Naive thymus-derived CD4-positive, alpha-beta T cell (primary cell): ENCODE measurements around the gene SIGLEC7. TPM values are rescaled to one million over a fixed set of nuclear protein-coding genes. Genes with fewer than 3 reads are reported as not detected.

Experiments
- ATAC-seq: fragments of 150-1000 bp; cut with Tn5 transposase; 2 replicates; pipeline ENCODE4 v1.10.0; 2021; ENCODE audit warnings: mild to moderate bottlenecking, moderate library complexity
- CTCF ChIA-PET: fragments of 350-600 bp; sonication (Branson Sonifier 250); formaldehyde crosslinking; loops from one replicate; lab custom pipeline; 2021; ENCODE audit warnings: antibody characterized with exemption; lab: Charles Lee
- POLR2A ChIA-PET: fragments of 350-600 bp; sonication (Branson Sonifier 250); formaldehyde crosslinking; loops from one replicate; lab custom pipeline; 2021; ENCODE audit warnings: antibody characterized with exemption, inconsistent platforms; lab: Charles Lee
- DNase-seq, 9 donors: peaks; one replicate each; pipeline versions ENCODE4 v3.0.0 to v3.0.0-alpha.2; 2020 to 2022; ENCODE audit warnings: mixed read lengths in 1 of 9
- H3K27ac ChIP-seq: one replicate; pipeline ENCODE4 v1.7.0; 2013; ENCODE audit warnings: mild to moderate bottlenecking, low read depth, low read length, moderate library complexity
- H3K27me3 ChIP-seq, 2 donors: one replicate each; pipeline ENCODE4 v1.7.0; 2013; ENCODE audit warnings: low read length in 2 of 2, mild to moderate bottlenecking in 2 of 2, moderate library complexity in 2 of 2; ENCODE audit not compliant: control insufficient read depth in 2 of 2, insufficient read depth in 2 of 2
- H3K36me3 ChIP-seq, 3 experiments: 1 replicate in 2 of 3; 2 replicates in 1 of 3; pipeline ENCODE4 v1.7.0; 2013; ENCODE audit warnings: low read length in 3 of 3, mild to moderate bottlenecking in 3 of 3, moderate library complexity in 1 of 3; ENCODE audit not compliant: insufficient read depth in 3 of 3, control insufficient read depth in 2 of 3
- H3K4me1 ChIP-seq, 2 donors: one replicate each; pipeline ENCODE4 v1.7.0; 2013; ENCODE audit warnings: low read length in 2 of 2, mild to moderate bottlenecking in 2 of 2, moderate library complexity in 1 of 2; ENCODE audit not compliant: control insufficient read depth in 2 of 2, insufficient read depth in 2 of 2
- H3K4me3 ChIP-seq: 2 replicates; pipeline ENCODE4 v1.7.0; 2013; ENCODE audit warnings: mild to moderate bottlenecking, low read length
- H3K9me3 ChIP-seq, 3 experiments: 1 replicate in 2 of 3; 2 replicates in 1 of 3; pipeline ENCODE4 v1.7.0; 2013; ENCODE audit warnings: low read length in 3 of 3; ENCODE audit not compliant: control insufficient read depth in 2 of 3
- H3K27ac Mint-ChIP-seq, 9 donors: one replicate each; pipeline ENCODE4 v1.8.0; 2020 to 2022; ENCODE audit warnings: mixed read lengths in 9 of 9, mild to moderate bottlenecking in 8 of 9, moderate library complexity in 5 of 9, inconsistent platforms in 2 of 9
- H3K27me3 Mint-ChIP-seq, 5 donors: one replicate each; pipeline ENCODE4 v1.8.0; 2021 to 2022; ENCODE audit warnings: mixed read lengths in 5 of 5, mild to moderate bottlenecking in 1 of 5
- H3K36me3 Mint-ChIP-seq, 5 donors: one replicate each; pipeline ENCODE4 v1.8.0; 2020 to 2022; ENCODE audit warnings: mixed read lengths in 5 of 5, mild to moderate bottlenecking in 3 of 5, inconsistent platforms in 1 of 5
- H3K4me1 Mint-ChIP-seq, 7 donors: one replicate each; pipeline ENCODE4 v1.8.0; 2020 to 2022; ENCODE audit warnings: mixed read lengths in 7 of 7, mild to moderate bottlenecking in 3 of 7, inconsistent platforms in 1 of 7
- H3K4me3 Mint-ChIP-seq, 10 donors: one replicate each; pipeline ENCODE4 v1.8.0; 2020 to 2022; ENCODE audit warnings: mild to moderate bottlenecking in 10 of 10, mixed read lengths in 10 of 10, moderate library complexity in 6 of 10, inconsistent platforms in 2 of 10
- H3K9me3 Mint-ChIP-seq, 11 donors: one replicate each; pipeline ENCODE4 v1.8.0; 2020 to 2022; ENCODE audit warnings: mixed read lengths in 11 of 11, mild to moderate bottlenecking in 4 of 11, inconsistent platforms in 1 of 11, moderate library complexity in 1 of 11
- intact Hi-C, 2 donors: fragments of 100-400 bp; cut with micrococcal nuclease; formaldehyde crosslinking; loops; one replicate each; pipeline ENCODE4 v1.15.1; 2023
- polyA plus RNA-seq, 2 donors: library from polyadenylated mRNA; unstranded; fragments of 300-500 nt; fragmentation: Illumina TruSeq; gene quantifications; one replicate each; pipeline ENCODE4 v1.2.3, GENCODE V29; 2021
- total RNA-seq, 6 experiments: library from RNA in 5 of 6; stranded (reverse) in 5 of 6; gene quantifications; 1 replicate in 5 of 6; 2 replicates in 1 of 6; pipeline ENCODE4 v1.2.3 and lab custom pipeline; 2021 to 2026

SIGLEC7 gene
- total and polyA plus RNA-seq, 7 experiments from 2014 or later, result 0.25 to 10.3 (median 0.68) TPM; not detected in 2

DNA sequence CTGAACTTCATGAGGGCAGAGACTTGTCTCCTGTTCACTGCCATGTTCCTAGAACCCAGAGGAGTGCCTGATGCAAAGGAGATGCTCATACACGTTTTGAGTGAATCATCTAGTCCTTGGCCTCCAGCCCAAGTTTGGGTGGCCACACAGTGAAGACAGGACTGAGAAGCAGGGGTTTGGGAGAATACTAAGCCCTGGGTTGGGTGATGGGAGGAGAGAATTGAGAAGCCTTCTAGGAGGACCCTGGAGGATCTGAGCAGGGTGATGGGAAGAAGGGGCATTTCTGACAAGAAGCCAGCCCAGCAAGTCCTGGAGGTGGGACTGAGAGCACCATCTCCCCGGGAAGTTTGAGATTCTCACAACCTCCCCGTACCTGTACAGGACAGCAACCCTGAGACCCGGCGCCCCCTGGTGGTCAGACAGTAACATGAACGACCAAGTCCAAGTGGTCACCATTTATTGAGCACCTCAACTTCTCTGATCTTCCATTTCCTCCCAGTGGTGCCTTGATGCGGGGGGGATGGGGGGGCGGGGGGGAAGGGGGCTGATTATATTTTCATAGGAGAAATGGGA, 44.8 kb upstream of the SIGLEC7 start:
- intact Hi-C loops, result loop anchor here (1.0 to 5.0 kb wide), 6 partner anchors 11 to 605 kb away; partner anchors contain the start of gene CTU1 (in 1 of the 2)
- H3K4me1 Mint-ChIP-seq, result peaks cover 19 to 42% (median 26%) of the 10 kb centered on the region in 7 donors
- H3K27me3 Mint-ChIP-seq, result no peaks in the 10 kb centered on the region
- no peaks in the 10 kb centered on the region for H3K27me3 ChIP-seq
- peak overlapping the region; percentile 28 for H3K27ac ChIP-seq
- CTCF ChIA-PET, result interaction anchor here (1.1 to 1.8 kb wide), 5 partner anchors 9 to 80 kb away, joined by 3 to 7 read pairs (median 4); no protein-coding TSS in a partner anchor
- DNase-seq (peak; percentile 20 to 75 (median 44)), ATAC-seq (peak; percentile 57)
- POLR2A ChIA-PET, result interaction anchor here (0.6 to 1.1 kb wide), 4 partner anchors 17 to 39 kb away, joined by 3 to 4 read pairs (median 4); no protein-coding TSS in a partner anchor
- H3K4me3 Mint-ChIP-seq, result peak overlapping the region in 6 of 10 donors; percentile 2 to 56 (median 30)
- no peaks in the 10 kb centered on the region for H3K9me3 Mint-ChIP-seq
- H3K4me3 ChIP-seq, result no peak overlapping the region
- peaks cover 0 to 17% (median 7%) of the 10 kb centered on the region in 5 donors for H3K36me3 Mint-ChIP-seq
- peaks cover 0 to 33% (median 0%) of the 10 kb centered on the region in 3 experiments for H3K36me3 ChIP-seq
- H3K9me3 ChIP-seq, result no peaks in the 10 kb centered on the region
- peak overlapping the region in 5 of 9 donors; percentile 23 to 66 (median 36) for H3K27ac Mint-ChIP-seq
- H3K4me1 ChIP-seq, result peaks cover 5 to 17% of the 10 kb centered on the region in 2 donors

GRCh38 chr19:51097796-51098195, 44.3 kb upstream of the SIGLEC7 start:
- H3K27me3 Mint-ChIP-seq, result no peaks in the 10 kb centered on the region
- peaks cover 23 to 43% (median 32%) of the 10 kb centered on the region in 7 donors for H3K4me1 Mint-ChIP-seq
- no peaks in the 10 kb centered on the region for H3K27me3 ChIP-seq
- H3K36me3 ChIP-seq, result peaks cover 0 to 39% (median 0%) of the 10 kb centered on the region in 3 experiments
- POLR2A ChIA-PET, result no interaction called here
- peak overlapping the region in 4 of 10 donors; percentile 13 to 73 (median 34) for H3K4me3 Mint-ChIP-seq
- DNase-seq, result no peak
- peak overlapping the region in 1 of 9 donors; percentile 41 for H3K27ac Mint-ChIP-seq
- peaks cover 5 to 17% of the 10 kb centered on the region in 2 donors for H3K4me1 ChIP-seq
- intact Hi-C loops, result loop anchor here (1.0 to 5.0 kb wide), 6 partner anchors 11 to 605 kb away; partner anchors contain the start of gene CTU1 (in 1 of the 2)
- H3K27ac ChIP-seq, result no peak overlapping the region
- no peak overlapping the region for H3K4me3 ChIP-seq
- peaks cover 2 to 19% (median 10%) of the 10 kb centered on the region in 5 donors for H3K36me3 Mint-ChIP-seq
- no peaks in the 10 kb centered on the region for H3K9me3 Mint-ChIP-seq
- H3K9me3 ChIP-seq, result no peaks in the 10 kb centered on the region
- no peak for ATAC-seq
- CTCF ChIA-PET, result interaction anchor here (1.8 kb wide), 1 partner anchor 34 kb away, joined by 4 read pairs; no protein-coding TSS in a partner anchor

DNA sequence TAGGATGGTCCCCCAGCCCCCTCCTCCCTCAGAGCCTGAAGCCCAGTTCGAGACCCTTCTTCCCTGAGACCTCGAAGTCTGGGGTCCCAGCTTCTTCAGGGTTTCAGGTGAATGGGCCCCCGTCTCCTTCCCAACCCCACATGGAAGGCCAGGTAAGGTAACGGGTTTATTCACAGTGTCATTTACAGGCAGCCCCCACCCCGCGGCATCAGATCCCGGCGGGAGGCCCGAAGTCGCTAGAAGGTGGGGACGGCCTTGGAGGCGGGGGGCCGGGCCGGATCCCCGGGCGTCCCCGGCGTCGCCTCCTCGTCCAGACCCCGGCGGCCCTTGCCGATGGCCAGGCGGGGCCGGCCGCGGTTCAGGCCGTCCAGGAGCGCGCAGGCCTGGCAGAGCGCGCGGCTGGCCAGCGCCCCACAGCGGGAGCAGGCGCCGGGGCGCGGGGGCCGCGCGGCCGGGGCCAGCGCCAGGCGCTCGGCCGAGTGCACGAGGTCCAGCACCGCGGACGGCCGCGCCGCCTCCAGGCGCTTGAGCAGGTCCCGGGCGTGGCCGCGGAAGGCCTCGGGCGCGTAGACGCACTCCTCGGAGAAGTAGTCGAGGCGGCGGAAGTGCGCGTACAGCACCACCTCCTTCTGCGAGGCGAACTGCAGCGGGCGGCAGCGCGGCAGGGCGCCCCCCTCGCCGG, 43.6 kb upstream of the SIGLEC7 start:
- Mint-ChIP-seq H3K27me3 (no peaks in the 10 kb centered on the region), H3K4me1 (peaks cover 23 to 50% (median 37%) of the 10 kb centered on the region in 7 donors), H3K36me3 (peaks cover 3 to 25% (median 12%) of the 10 kb centered on the region in 5 donors), H3K4me3 (peak overlapping the region in 6 of 10 donors; percentile 14 to 73 (median 54)), H3K9me3 (no peaks in the 10 kb centered on the region), H3K27ac (no peak overlapping the region)
- intact Hi-C loops, result loop anchor here in 1 of 2 donors (5.0 kb wide), 2 partner anchors 34 to 604 kb away; no protein-coding TSS in a partner anchor
- Histone ChIP-seq H3K4me1 (peaks cover 5 to 17% of the 10 kb centered on the region in 2 donors), H3K9me3 (no peaks in the 10 kb centered on the region), H3K27me3 (no peaks in the 10 kb centered on the region), H3K27ac (peak overlapping the region; percentile 70), H3K36me3 (peaks cover 0 to 45% (median 0%) of the 10 kb centered on the region in 3 experiments), H3K4me3 (no peak overlapping the region)
- DNase-seq, result peak in 6 of 9 donors; percentile 9 to 56 (median 37)
- CTCF ChIA-PET, result no interaction called here
- peak; percentile 89 for ATAC-seq
- POLR2A ChIA-PET, result no interaction called here

DNA sequence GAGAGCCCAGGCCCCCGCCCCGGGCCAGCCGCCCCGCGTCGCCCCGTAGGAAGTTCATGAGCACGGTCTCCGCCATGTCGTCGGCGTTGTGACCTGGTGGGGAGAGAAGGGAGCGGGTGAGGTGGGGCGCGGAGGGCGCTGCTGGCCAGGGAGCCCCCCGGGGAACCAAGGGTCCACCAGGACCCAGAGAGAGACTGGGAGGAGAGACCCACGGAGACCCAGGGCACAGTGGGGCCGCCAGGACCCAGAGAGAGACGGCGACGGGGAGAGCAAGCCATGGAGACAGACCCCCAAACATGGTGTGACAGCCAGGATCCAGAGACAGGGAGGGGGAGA, 43.1 kb upstream of the SIGLEC7 start:
- no peaks in the 10 kb centered on the region for H3K9me3 Mint-ChIP-seq
- intact Hi-C loops, result loop anchor here in 1 of 2 donors (5.0 kb wide), 2 partner anchors 33 to 603 kb away; no protein-coding TSS in a partner anchor
- peaks cover 23 to 54% (median 37%) of the 10 kb centered on the region in 7 donors for H3K4me1 Mint-ChIP-seq
- H3K4me3 Mint-ChIP-seq, result peak overlapping the region in 7 of 10 donors; percentile 14 to 66 (median 52)
- ATAC-seq (no peak), DNase-seq (no peak)
- H3K36me3 ChIP-seq, result peaks cover 0 to 50% (median 0%) of the 10 kb centered on the region in 3 experiments
- H3K27ac Mint-ChIP-seq, result peak overlapping the region in 5 of 9 donors; percentile 37 to 70 (median 52)
- H3K4me1 ChIP-seq, result peaks cover 5 to 17% of the 10 kb centered on the region in 2 donors
- CTCF ChIA-PET, result interaction anchor here (0.6 to 1.2 kb wide), 3 partner anchors 33 to 865 kb away, joined by 3 read pairs; no protein-coding TSS in a partner anchor
- H3K4me3 ChIP-seq, result no peak overlapping the region
- H3K27ac ChIP-seq, result peak overlapping the region; percentile 70
- H3K9me3 ChIP-seq, result no peaks in the 10 kb centered on the region
- no peaks in the 10 kb centered on the region for H3K27me3 Mint-ChIP-seq
- POLR2A ChIA-PET, result no interaction called here
- H3K27me3 ChIP-seq, result no peaks in the 10 kb centered on the region
- H3K36me3 Mint-ChIP-seq, result peaks cover 3 to 27% (median 12%) of the 10 kb centered on the region in 5 donors

GRCh38 chr19:51100601-51101000, 41.5 kb upstream of the SIGLEC7 start:
- H3K4me3 Mint-ChIP-seq, result no peak overlapping the region
- Histone ChIP-seq H3K27me3 (no peaks in the 10 kb centered on the region), H3K4me3 (no peak overlapping the region), H3K4me1 (peaks cover 5 to 17% of the 10 kb centered on the region in 2 donors), H3K36me3 (peaks cover 0 to 58% (median 6%) of the 10 kb centered on the region in 3 experiments), H3K9me3 (no peaks in the 10 kb centered on the region), H3K27ac (no peak overlapping the region)
- peaks cover 33 to 60% (median 47%) of the 10 kb centered on the region in 7 donors for H3K4me1 Mint-ChIP-seq
- intact Hi-C loops, result loop anchor here in 1 of 2 donors (10.0 kb wide), 1 partner anchor 1076 kb away; the partner anchor contains the start of genes VRK3 and ZNF473
- no peaks in the 10 kb centered on the region for H3K27me3 Mint-ChIP-seq
- CTCF ChIA-PET, result interaction anchor here (1.6 kb wide), 1 partner anchor 68 kb away, joined by 5 read pairs; no protein-coding TSS in a partner anchor
- H3K36me3 Mint-ChIP-seq, result peaks cover 3 to 33% (median 18%) of the 10 kb centered on the region in 5 donors
- H3K27ac Mint-ChIP-seq, result no peak overlapping the region
- no peaks in the 10 kb centered on the region for H3K9me3 Mint-ChIP-seq
- POLR2A ChIA-PET, result no interaction called here
- DNase-seq (no peak), ATAC-seq (no peak)
